ENCODE data around the gene GTPBP3.

The GTPBP3 gene

DNA sequence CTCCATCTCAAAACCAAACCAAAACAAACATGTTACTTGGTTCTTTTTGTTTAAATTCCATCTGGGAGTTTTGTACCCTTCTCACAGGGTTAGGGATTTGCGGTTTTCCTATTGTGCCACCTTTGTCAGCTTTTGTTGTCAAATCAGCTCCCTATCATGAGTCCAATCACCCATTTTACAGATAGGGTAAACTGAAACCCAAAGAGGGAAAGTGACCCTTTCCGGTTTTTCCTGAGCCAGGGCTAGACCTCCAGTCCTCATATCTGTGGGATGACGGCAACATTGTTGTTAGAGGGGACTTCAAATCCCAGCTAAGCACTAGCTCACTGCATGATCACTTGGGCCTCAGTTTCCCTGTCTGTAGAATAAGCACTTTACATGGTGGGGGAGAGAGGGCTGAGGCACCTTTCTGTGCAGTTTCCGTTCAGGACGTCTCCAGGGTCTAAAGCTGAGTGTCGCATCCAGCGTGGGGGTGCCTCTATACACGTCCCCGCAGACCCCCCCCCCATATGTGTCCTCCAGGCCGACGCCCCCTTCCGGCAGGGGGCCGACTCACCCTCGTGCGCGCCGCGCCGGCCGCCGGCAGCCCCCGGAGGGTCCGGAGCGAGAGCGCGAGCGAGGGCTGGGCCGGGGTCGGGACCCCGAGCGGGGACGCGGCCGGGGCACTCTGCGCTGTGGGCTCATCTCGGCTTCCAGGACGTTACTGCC, 52.8 kb downstream of the GTPBP3 start:
- no peak for DNase-seq

DNA sequence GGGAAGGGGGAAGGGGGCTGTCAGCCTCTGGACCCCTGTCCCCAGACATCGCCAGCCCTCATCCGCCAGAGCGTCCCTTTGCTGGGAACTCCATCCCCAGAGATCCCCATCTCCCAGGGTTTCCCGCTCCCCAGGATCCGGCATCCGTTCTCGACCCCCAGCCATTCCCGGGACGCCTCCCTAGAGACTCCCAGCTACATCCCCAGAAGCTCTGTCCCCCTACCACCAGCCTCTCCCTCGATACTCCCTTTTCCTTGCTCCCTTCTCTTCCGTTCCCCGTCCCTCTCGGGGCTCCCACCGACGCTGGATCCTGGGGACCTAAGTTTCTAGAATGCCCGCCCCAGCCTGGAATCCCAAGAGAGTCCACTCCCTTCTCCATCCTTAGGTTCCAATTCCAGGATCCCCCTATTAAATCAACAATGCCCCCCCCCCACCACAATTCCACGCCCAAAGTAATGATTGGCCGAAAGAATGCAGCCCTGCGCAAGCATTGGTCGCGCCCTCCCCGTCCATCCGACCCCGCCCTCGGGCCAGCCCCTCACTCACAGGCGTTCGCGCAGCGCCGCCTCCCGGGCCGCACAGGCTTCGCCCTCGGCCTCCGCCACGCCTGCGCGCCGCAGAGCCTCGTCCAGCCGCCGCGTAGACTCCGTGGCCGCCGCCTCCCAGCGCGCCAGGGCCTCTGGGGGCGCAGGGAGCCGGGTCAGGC, 53.5 kb downstream of the GTPBP3 start:
- DNase-seq, result peak; percentile 56

DNA sequence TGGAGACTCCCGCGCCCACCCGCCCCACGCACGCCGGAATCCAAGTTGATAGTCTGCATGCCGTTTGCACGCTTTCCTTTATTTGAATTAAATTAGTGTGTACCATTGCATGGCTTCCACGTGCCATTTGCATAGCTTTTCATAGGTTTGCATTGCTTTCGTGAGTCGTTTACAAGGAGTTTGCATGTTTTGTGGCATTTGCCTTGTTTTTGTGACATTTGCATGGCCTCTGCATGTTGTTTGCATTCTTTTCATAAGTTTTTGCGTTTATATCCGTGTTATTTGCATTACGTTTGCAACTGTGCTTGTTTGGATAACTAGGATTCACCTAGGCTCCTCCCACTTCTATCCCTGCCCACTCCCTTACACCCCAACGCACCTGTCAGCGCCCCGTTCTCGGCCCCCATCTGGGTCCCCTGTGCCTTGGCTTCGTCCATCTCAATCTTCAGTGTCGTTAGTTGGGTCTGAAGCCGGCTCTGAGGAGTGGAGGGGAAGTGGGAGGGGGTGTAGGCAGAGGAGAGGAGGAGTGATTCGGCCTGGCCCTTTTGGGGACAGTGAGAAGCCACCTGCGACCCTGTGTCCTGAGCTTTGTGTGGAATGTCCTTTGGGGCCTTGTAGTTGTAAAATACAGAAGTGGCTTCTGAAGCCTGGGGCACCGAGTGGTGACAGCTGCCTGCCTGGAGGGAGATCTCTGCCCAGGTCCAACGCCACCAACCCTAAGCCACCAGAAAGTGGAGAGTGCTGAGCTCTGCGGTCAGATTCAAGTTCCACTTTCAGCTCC, 54.2 kb downstream of the GTPBP3 start:
- DNase-seq, result no peak

All from NCI-H2227 treated with DMSO at 0.1 percent for 48 hours (cell line).